ENCODE measurements around the gene HIPK1.
"Not testable (repeated sequence)": the region's sequence is repeated elsewhere in the genome, so short reads cannot be mapped to it uniquely, and the experiment has no call there.

HIPK1 gene

DNA sequence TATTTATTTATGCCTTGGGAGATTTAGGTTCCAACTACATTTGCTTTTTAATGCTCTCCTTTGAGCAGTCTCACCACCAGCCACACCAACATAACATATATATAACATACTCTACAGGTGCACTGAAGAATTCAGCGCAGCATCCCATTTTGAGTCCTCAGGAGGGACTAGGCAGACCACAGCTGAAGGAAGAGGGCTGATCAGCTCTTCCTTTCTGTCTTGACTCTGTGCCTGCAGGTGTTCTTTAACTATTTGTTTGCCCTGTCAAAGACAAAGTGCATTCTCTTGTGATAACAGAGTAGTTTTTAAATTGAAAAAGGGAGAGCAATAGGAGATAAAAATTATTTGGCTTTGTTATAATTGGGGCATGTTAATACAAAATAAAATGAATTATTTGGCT is 17.0 kb downstream of the HIPK1 start:
- no peak for DNase-seq

DNA sequence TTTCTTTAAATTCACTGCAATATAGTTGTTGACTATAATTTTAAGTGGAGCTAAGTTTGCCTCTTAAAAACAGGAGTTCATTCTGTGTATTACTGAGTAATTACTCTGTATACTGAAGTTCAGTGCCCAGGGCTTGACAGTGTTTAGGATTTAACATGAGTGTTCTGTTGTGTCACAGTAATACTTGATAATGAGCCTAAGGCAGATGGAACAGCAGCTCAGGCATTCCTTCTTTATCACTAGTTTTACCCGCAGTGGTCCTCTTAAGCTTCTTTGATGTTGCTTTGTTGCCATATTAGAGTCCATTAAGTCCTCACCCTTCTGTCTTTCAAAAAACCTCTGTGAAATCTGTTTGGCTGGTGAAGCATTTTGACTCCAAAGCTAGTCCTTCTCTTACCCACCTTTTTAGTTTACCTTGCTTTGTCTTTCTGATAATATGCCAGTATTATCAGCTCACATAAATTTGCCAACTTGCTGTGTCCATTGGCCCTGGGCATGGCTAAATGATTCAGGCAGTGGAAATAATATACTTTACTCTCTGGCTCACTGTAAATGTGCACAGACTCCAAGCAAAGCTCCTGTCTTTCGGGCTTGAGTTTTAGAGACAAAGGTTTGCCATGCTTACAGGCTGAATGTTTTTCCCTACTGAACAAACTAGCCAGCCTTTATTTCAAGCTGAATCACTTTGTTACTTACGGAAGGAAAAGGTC is 17.7 kb downstream of the HIPK1 start:
- no peak for DNase-seq

DNA sequence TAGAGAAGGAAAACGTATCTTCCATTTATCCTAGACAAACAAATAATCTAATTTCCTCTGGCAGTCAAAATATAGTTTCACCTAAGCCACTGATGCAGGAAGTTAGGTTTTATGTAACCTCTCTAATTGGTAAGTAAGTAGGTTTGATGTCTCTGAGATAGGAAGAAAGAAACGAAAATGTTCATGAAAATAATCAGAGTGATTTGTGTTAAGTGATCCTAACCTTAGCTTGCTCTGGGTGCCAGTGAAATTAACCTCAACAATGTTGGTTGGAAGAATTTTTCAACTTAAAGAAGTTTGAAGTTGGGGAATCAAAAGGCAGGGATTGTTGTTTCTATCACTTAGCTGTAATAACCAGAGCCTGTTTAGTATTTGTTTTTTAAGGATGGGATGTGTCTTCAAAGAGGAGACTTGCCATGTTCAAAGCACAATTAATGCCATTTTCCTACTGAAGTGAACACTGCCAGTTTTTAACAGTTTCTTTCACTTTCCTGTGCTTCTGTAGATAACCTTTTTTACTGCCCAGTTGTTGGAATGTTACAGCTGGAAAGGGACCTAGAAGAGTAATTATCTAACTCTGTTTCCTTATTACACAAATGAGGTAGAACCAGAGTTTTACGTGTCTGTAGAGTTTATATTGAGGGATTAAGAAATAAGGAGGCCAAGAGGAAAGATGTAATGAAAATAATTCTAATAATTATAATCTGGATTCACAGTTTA is 18.4 kb downstream of the HIPK1 start:
- DNase-seq: no peak

DNA sequence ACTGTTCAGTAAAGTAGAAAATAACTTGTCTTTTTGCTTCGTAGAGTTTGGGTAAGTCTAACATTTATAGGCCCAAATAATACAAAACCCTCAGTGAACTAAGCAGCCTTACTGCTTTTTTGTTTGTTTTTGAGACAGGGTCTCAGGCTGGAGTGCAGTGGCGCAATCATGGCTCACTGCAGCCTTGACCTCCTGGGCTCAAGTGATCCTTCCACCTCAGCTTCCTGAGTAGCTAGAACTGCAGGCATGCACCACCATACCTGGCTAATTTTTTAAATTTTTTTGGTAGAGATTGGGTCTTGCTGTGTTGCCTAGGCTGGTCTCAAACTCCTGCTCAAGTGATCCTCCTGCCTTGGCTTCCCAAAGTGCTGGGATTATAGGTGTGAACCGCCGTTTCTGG is 19.0 kb downstream of the HIPK1 start:
- not testable (repeated sequence) for DNase-seq

DNA sequence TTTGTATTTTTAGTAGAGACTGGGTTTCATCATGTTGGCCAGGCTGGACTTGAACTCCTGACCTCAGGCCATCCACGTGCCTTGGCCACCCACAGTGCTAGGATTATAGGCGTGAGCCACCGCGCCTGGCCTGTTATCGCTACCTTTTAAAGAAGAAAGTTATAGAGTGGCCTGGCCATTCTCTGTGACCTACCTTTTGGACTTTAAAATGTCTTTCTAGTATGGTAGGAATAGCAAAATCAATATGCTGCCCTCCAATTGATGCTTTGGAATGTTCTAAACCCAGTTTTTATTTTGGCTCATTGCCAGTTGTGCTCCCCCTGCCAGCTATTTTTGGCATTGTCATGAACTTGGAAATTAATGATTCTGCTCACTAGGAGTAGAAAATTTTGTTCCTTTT is 19.9 kb downstream of the HIPK1 start:
- DNase-seq: no peak

DNA sequence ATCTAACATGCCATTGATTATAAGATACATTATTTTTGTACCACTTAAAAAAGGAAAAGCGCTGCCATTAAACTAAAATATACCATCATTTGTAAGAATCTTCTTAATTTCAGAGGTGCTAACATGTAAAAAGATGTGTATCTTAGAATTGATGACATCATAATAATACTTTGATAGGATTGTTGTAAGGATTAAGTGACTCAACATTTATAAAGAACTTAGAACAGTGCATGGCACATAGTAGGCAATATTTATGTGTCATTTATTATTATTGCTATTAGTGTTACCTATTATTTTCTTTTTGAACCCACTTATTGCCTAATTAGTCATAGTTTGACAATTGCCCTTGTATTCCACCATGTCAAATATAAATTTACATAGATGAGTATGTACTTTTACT is 21.8 kb downstream of the HIPK1 start:
- DNase-seq: no peak

DNA sequence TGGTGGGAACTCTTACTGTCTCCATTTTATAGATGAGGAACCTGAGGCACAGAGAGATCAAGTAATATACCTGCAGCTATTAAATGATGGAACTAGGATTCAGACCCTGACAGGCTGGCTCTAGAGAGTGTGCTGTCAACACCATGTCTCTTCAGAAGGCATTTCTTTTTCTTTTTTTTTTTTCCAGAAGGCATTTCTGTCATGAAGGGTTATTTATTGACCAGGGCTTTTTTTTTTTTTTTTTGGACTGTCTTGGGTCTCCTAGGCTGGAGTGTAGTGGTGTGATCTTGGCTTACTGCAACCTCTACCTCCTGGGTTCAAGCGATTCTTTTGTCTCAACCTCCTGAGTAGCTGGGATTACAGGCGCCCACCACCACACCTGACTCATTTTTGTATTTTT is 22.6 kb downstream of the HIPK1 start:
- DNase-seq: no peak

DNA sequence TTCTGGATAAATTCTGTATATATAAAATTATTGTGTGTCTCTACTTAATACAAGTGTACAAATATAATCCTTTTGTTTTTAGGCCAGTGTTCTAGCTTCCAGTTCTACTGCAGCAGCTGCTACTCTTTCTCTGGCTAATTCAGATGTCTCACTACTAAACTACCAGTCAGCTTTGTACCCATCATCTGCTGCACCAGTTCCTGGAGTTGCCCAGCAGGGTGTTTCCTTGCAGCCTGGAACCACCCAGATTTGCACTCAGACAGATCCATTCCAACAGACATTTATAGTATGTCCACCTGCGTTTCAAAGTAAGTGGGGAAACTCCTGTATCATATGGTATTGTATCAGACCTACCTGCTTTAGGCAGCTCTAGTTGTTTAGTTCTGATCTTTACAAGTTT is 28.9 kb downstream of the HIPK1 start:
- DNase-seq: no peak

DNA sequence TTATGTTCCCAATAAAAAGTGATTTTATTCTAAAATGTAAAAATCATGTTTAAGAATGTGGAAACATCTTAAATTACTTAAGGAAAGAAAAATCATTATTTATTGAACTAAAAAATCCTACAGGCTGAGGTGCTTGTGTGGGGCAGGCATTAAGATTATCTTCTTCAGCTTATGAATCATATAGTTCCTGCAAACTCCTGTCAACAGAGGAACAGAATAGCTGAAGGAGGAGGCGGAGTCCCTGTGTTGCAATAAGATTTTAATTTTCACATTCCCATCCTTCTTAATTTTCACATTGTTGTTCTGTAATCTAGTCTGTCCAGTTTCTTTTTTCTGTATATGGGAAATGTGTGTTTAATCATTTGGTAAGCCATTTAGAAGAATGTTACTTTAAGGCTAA is 29.6 kb downstream of the HIPK1 start:
- DNase-seq: no peak

DNA sequence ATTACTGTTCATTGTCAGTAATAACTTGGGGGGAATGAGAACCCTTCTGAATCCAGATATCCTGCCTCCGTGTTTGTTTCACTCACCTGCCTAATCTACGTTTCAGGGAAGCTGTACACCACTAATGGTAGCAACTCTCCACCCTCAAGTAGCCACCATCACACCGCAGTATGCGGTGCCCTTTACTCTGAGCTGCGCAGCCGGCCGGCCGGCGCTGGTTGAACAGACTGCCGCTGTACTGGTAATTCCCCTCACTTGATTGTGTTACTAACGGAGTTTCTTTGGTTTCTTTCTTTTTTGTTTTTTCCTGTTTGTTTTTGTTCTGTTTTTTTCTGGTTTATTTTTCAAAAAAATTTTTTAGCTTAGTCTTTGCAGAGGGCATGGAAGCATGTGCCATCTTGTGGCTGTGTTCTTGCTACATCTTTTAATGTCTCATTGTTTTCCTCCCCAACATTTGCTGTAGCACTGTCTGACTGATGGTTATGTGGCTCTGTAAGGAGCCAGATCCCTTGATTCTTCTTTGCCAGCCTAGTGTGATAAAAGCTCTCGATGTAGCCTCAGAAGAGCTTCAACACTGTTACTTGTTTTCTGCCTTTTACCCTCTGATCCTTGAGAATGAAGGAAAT is 34.3 kb downstream of the HIPK1 start:
- DNase-seq: no peak

DNA sequence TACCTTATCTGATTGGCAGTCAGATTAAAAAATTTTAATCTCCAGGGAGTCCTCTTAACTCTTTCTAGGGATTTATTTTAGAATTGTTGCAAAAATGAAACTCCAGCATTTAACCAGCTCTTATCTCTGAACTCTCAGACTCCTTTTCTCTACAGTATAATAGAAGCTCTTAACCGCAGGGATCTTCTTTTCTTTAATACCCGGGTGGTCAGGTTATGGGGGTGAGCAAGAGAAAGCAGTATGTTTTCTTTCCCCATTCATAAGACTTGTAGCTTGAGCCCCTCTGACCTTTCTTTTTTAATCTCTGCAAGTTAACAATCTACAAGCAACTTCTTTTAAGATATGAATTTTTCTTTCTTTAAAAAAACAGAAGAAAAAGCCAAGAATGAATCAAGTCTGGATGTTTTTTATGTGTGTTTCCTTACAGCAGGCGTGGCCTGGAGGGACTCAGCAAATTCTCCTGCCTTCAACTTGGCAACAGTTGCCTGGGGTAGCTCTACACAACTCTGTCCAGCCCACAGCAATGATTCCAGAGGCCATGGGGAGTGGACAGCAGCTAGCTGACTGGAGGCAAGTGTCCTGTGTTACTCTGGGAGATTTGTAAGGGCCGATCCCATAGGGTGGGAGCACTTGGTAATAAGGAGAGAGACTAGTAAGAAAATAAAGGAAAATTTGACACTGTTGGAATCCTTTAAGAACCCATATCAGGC is 36.7 kb downstream of the HIPK1 start:
- no peak for DNase-seq

DNA sequence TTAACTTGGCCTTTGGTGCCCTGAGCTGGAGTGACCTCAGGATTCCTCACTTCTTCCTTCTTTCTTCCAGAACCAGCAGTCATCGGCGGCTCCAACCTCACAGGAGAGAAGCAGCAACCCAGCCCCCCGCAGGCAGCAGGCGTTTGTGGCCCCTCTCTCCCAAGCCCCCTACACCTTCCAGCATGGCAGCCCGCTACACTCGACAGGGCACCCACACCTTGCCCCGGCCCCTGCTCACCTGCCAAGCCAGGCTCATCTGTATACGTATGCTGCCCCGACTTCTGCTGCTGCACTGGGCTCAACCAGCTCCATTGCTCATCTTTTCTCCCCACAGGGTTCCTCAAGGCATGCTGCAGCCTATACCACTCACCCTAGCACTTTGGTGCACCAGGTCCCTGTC is 43.8 kb downstream of the HIPK1 start:
- no peak for DNase-seq

DNA sequence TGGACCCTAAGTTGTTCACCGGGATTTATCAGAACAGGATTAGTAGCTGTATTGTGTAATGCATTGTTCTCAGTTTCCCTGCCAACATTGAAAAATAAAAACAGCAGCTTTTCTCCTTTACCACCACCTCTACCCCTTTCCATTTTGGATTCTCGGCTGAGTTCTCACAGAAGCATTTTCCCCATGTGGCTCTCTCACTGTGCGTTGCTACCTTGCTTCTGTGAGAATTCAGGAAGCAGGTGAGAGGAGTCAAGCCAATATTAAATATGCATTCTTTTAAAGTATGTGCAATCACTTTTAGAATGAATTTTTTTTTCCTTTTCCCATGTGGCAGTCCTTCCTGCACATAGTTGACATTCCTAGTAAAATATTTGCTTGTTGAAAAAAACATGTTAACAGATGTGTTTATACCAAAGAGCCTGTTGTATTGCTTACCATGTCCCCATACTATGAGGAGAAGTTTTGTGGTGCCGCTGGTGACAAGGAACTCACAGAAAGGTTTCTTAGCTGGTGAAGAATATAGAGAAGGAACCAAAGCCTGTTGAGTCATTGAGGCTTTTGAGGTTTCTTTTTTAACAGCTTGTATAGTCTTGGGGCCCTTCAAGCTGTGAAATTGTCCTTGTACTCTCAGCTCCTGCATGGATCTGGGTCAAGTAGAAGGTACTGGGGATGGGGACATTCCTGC is 46.2 kb downstream of the HIPK1 start:
- no peak for DNase-seq

DNA sequence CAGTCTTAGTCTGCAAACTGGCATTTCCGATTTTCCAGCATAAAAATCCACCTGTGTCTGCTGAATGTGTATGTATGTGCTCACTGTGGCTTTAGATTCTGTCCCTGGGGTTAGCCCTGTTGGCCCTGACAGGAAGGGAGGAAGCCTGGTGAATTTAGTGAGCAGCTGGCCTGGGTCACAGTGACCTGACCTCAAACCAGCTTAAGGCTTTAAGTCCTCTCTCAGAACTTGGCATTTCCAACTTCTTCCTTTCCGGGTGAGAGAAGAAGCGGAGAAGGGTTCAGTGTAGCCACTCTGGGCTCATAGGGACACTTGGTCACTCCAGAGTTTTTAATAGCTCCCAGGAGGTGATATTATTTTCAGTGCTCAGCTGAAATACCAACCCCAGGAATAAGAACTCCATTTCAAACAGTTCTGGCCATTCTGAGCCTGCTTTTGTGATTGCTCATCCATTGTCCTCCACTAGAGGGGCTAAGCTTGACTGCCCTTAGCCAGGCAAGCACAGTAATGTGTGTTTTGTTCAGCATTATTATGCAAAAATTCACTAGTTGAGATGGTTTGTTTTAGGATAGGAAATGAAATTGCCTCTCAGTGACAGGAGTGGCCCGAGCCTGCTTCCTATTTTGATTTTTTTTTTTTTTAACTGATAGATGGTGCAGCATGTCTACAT is 47.6 kb downstream of the HIPK1 start:
- DNase-seq: peak; percentile 19

DNA sequence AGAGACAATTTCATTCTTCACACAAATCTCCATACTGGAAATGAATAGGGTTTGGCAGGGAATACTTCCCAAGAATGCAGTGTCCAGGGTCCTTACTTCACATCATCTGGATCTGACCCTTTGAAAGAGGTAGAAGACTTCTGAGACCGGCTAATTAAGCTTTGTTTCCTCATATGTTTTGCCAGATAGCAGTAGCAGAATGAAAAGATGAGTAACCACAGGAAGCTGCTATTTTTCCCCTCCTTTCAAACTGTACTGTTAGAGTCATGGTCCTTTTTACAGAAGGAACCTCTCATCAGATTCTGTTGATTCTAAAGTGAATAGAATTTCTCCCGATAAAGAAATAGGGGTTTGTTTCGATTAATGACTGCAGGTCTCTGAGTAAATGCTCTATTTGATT is 48.8 kb downstream of the HIPK1 start:
- no peak for DNase-seq

DNA sequence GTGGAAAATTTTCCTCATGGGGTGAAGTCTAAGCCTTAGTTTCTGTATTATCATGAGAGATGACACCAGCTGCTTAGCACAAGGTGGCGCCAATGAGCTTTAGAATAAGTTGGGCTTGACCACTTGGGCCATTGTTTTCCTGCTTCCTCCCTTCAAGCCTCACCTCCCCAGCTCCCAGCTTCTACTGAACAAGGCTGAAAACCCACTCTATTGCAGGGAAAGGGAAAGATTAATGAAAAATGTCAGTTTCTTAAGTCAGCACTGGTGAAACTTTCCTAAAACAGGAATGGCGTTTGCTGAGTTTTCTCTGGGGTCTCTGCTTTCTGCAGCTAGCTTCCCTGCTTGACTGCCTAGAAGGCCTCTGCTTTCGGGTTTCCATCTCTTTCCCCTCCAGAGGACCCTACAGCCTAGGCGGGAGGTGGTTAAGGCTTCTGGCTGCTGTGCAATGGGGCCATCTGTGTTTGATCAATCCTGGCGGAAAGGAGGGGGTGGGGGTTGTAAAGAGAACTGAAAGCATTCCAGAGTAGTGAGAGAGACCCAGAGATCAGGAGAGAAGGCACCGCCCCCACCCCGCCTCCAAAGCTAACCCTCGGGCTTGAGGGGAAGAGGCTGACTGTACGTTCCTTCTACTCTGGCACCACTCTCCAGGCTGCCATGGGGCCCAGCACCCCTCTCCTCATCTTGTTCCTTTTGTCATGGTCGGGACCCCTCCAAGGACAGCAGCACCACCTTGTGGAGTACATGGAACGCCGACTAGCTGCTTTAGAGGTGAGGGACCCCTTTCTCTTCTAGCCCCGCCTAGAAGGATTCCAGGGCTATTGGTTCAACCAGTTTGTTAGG is 50.0 kb downstream of the HIPK1 start, which contains the start of gene OLFML3:
Gene OLFML3, plus strand, starts transcription at position 612 of the 840 bp plus-strand sequence. Its CDS starts 43 bp downstream, at position 655.
- DNase-seq: peak; percentile 80

DNA sequence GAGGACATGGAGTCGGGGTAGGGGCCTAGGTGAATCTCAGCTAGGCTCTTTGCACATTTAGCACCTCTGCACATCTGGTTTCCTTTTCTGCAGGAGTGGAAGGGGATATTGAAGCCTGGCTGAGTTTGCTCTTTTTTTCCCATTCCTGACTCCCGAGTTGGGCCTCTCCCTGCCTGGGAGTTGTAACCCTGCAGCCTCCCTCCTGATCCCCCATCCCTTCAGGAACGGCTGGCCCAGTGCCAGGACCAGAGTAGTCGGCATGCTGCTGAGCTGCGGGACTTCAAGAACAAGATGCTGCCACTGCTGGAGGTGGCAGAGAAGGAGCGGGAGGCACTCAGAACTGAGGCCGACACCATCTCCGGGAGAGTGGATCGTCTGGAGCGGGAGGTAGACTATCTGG is 51.0 kb downstream of the HIPK1 start:
- DNase-seq: no peak

DNA sequence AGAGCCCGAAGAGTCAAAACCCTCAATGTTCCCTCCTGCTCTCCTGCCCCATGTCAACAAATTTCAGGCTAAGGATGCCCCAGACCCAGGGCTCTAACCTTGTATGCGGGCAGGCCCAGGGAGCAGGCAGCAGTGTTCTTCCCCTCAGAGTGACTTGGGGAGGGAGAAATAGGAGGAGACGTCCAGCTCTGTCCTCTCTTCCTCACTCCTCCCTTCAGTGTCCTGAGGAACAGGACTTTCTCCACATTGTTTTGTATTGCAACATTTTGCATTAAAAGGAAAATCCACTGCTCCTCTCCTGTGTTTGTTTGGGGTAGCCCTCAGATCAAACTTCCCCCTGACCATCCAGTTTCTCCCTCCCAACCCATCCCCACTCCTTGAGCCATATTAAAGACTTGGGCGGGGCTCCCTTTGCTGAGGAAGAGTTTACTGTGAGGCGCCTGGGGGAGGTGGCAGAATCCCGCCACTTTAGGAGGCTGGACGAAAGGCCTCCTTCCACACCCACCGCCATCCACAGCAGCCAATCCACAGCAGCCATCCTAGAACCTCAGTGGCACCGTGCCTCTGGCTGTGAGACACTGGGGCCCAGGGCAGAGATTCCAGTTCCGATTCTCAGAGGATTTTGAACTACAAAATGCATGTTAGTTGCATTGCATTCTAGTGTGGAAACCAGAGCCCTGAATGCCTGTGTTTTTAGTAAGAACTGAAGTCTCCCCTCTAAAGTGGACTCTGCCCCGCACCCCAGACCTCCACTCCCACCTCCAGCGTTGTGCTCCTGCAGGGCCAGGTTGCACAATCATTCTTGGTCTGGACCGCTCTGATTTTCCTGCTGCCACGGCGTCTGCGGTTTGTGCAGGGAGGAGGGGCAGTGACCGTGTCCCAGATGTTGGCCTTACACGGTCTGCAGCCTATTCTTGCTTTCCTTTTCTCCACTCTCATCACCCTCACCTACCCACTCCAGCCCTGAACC is 53.1 kb downstream of the HIPK1 start:
- peak; percentile 56 for DNase-seq

DNA sequence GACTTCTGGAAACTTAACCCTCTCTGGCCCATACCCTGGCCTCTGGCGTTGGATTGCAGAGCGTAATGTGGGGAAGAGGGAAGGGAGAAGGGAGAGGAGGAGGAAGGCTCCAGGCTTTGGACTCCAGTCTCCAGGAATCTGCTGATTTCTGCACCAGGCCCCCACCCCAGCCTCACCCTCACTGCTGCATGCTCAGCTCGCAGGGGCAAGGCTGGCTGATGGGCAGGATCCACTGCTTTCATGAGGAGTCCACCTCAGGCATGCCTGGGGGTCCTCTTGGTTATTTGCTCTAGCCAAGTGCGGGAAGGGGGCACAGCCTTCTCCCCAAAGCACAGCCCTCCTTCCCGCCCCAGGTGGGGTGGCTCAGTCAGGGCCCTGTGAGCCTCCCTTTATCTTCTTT is 53.8 kb downstream of the HIPK1 start:
- no peak for DNase-seq

DNA sequence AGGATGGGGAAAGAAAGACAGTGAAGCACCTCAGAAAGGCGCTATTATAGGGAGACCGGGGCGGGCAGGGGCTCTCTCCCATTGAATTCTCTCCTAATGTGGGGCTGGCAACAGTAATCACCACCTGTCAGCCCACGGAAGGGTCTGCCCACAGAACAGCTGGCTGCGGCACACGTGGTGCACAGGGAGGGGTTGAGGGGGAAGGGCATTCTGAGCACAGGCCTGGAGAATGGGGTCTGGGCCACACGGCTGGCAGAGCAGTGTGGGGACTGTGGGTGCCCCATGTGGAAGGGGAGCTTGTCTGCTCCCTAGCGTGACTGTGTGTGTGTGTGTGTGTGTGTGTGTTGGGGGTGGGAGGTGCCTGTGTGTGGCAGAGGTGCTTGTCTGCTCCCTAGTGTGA is 54.3 kb downstream of the HIPK1 start:
- no peak for DNase-seq

Data from NCI-H226 (cell line).